ENCODE results near the gene NTN1. TPM values are rescaled to one million over a fixed set of nuclear protein-coding genes. Genes with fewer than 3 reads are reported as not detected.

NTN1 gene
- total and polyA plus RNA-seq, 2 experiments from 2014 or later, result 0.11 to 0.21 TPM

DNA sequence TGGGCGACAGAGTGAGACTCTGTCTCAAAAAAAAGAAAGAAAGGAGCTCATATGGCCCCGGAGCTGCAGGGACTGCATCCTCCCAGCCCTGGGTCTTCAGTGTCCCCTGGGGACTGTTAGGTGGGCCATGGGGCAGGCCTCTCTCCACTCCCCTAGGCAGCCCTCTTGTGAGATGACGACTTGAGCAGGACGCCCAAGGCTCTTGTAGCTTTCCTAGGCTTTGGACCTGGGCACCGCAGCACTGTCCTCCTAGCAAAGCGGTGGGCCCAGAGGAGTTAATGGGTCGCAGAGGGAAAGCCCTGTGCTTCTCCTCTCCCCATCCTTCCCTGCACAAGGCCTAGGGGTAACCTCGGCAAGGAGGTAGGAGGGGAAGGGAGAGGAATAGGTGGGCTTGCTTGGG, 202.2 kb downstream of the NTN1 start:
- H3K4me2 ChIP-seq (ENCODE audit: unreplicated experiment), result no peak overlapping the region

DNA sequence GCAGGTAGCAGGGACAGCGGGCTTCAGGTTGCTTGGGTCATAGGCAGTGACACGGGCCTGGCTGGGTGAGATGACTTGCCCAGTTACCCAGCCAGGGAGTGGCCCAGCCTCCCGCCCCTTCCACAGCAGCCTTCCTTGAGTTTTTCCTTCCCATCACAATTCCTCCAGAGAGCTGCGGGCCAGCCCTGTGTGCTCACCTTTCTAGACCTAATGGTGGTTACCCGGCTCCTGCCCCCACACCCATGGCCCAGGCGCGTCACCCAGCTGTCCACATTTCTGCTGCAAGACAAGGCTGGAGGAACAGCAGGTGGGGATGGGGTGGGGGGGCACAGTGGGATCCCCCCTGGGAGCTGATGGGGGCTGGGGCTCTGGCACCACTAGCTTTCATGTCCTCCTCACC, 203.2 kb downstream of the NTN1 start:
- H2AFZ ChIP-seq, result no peak overlapping the region
- no peaks in the 10 kb centered on the region for H4K20me1 ChIP-seq (ENCODE audit: insufficient read depth)
- in situ Hi-C loops (cut with MboI), result no loop called here
- H3K4me1 ChIP-seq (ENCODE audit: insufficient read depth), result peaks cover 13% of the 10 kb centered on the region
- H3F3A ChIP-seq (ENCODE audit: insufficient read depth), result no peaks in the 10 kb centered on the region
- no peaks in the 10 kb centered on the region for H3K9me3 ChIP-seq (ENCODE audit: low read depth)
- no peak overlapping the region for H3K4me3 ChIP-seq
- H3K4me2 ChIP-seq (ENCODE audit: unreplicated experiment), result no peak overlapping the region
- no peak overlapping the region for H3K27ac ChIP-seq
- WGBS, 2 experiments (ENCODE audit: low coverage in 1 of 2, low lambda C conversion rate in 2 of 2, missing lambda C conversion rate in 2 of 2), result 84 to 96% methylated on average over 6 to 7 of the region's 7 CpGs
- H3K79me2 ChIP-seq (ENCODE audit: insufficient read depth), result no peaks in the 10 kb centered on the region
- DNase-seq, result no peak
- H3K27me3 ChIP-seq (replicated peaks; ENCODE audit: insufficient read depth), result no peaks in the 10 kb centered on the region
- H3K9me2 ChIP-seq (ENCODE audit: insufficient read depth), result no peaks in the 10 kb centered on the region
- H3K36me3 ChIP-seq (ENCODE audit: low read depth), result no peaks in the 10 kb centered on the region
- no peak for TF ChIP-seq EZH2 (IDR thresholded peaks at IDR 0.05; ENCODE audit: insufficient read depth, poor library complexity, severe bottlenecking)
- TF ChIP-seq EZH2phosphoT487 (IDR thresholded peaks at IDR 0.05; ENCODE audit: insufficient read depth, low read depth), result no peak
- H3K9ac ChIP-seq, result no peak overlapping the region

More for the DNA sequence above, 202.2 kb downstream of the NTN1 start:
- 77 to 81% methylated on average over 8 of the region's 8 CpGs for WGBS, 2 experiments (ENCODE audit: low coverage in 1 of 2, low lambda C conversion rate in 2 of 2, missing lambda C conversion rate in 2 of 2)
- Histone ChIP-seq H3K9me3 (ENCODE audit: low read depth) (no peaks in the 10 kb centered on the region), H3K4me1 (ENCODE audit: insufficient read depth) (peaks cover 9% of the 10 kb centered on the region; the same call in 1 of the 2 replicates), H2AFZ (no peak overlapping the region), H3K27me3 (replicated peaks; ENCODE audit: insufficient read depth) (no peaks in the 10 kb centered on the region), H3K36me3 (ENCODE audit: low read depth) (no peaks in the 10 kb centered on the region), H3K4me3 (no peak overlapping the region), H3K9me2 (ENCODE audit: insufficient read depth) (no peaks in the 10 kb centered on the region), H3K9ac (no peak overlapping the region), H3K27ac (no peak overlapping the region), H3K79me2 (ENCODE audit: insufficient read depth) (no peaks in the 10 kb centered on the region), H3F3A (ENCODE audit: insufficient read depth) (no peaks in the 10 kb centered on the region), H4K20me1 (ENCODE audit: insufficient read depth) (no peaks in the 10 kb centered on the region)
- TF ChIP-seq EZH2phosphoT487 (IDR thresholded peaks at IDR 0.05; ENCODE audit: insufficient read depth, low read depth) (no peak), EZH2 (IDR thresholded peaks at IDR 0.05; ENCODE audit: insufficient read depth, poor library complexity, severe bottlenecking) (no peak)
- DNase-seq, result no peak
- in situ Hi-C loops (cut with MboI), result no loop called here

DNA sequence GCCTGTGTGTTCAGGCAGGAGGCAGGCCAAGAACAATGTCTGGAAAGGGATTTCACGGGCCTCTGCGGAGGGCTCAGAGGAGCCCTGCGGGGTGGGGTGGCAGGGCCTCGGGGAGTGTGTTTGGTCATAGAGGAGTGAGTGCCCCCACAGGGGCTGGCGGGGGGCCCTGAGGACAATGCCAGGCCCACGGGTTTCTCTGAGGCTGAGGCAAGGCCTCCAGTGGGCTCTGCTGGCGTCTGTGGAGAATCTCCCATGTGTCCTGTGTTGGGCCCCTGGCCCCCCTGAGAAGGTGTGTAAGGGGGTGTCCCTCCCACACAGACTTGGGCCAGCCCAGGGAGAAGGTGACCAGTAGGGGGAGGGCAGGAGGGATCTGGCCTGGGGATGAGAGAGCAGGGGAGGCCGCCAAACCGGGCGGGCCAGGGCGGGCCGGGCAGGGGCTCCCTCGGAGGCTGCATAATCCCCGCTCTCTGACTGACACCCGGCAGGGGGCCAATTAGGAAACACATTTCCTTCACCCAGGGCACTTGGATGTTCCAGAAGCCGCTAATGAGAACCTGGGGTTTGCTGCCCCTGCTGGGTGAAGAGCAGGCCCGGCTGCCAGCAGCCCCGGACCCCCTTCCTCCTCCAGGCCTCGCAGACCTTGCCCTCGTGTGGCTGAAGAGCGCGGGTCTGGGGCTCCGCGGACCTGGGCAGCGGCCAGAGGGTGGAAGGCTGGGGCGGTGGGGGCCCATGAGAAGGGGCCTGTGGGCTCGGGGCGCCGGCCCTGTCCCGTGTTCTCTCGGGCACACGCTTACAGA, 204.2 kb downstream of the NTN1 start:
- Histone ChIP-seq H3K27ac (no peak overlapping the region), H3K4me2 (ENCODE audit: unreplicated experiment) (no peak overlapping the region), H3K27me3 (replicated peaks; ENCODE audit: insufficient read depth) (no peaks in the 10 kb centered on the region), H3K9me2 (ENCODE audit: insufficient read depth) (no peaks in the 10 kb centered on the region), H3K79me2 (ENCODE audit: insufficient read depth) (no peaks in the 10 kb centered on the region), H4K20me1 (ENCODE audit: insufficient read depth) (no peaks in the 10 kb centered on the region), H3K4me1 (ENCODE audit: insufficient read depth) (peaks cover 13% of the 10 kb centered on the region), H3K4me3 (no peak overlapping the region), H3K36me3 (ENCODE audit: low read depth) (no peaks in the 10 kb centered on the region), H3K9ac (no peak overlapping the region), H2AFZ (no peak overlapping the region), H3F3A (ENCODE audit: insufficient read depth) (no peaks in the 10 kb centered on the region), H3K9me3 (ENCODE audit: low read depth) (no peaks in the 10 kb centered on the region)
- in situ Hi-C loops (cut with MboI), result no loop called here
- TF ChIP-seq EZH2 (IDR thresholded peaks at IDR 0.05; ENCODE audit: insufficient read depth, poor library complexity, severe bottlenecking) (no peak), EZH2phosphoT487 (IDR thresholded peaks at IDR 0.05; ENCODE audit: insufficient read depth, low read depth) (no peak)
- whole genome bisulfite sequencing, 2 experiments (ENCODE audit: low coverage in 1 of 2, low lambda C conversion rate in 2 of 2, missing lambda C conversion rate in 2 of 2), result 73 to 78% methylated on average over 25 to 32 of the region's 32 CpGs
- no peak for DNase-seq

DNA sequence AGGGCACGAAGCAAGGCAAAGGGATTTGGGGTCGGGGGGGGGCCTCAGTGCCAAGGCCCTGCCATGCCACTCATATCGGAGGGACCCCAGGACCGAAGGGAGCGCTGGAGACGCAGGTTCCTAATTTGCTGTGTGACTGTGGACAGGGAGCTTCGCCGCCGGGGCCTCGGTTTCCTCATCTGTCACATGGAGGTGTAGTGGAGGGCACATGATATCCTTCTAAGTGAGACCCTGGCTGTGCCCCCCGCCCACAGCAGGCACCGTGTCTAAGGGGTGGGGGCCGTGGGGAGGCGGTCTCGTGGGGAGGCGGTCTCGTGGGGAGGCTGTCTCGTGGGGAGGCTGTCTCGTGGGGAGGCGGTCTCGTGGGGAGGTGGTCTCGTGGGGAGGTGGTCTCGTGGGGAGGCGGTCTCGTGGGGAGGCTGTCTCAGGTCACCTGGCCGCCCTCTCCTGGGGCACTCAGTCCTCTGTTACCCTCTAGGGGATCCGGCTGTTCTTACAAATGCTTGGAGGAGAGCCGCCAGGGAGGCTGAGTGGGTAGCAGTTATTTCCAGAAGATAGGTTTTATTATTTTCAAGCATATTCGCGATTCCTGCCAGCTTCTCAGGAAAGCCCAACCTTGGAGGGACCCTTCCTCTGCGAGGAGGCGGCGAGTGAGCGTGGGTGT, 205.0 kb downstream of the NTN1 start:
- H3K79me2 ChIP-seq (ENCODE audit: insufficient read depth), result no peaks in the 10 kb centered on the region

More for the DNA sequence above, 205.0 kb downstream of the NTN1 start:
- H3K9ac ChIP-seq, result no peak overlapping the region
- no peak overlapping the region for H3K27ac ChIP-seq
- H3K4me3 ChIP-seq, result no peak overlapping the region
- no peaks in the 10 kb centered on the region for H3K9me3 ChIP-seq (ENCODE audit: low read depth)
- DNase-seq, result no peak
- H3F3A ChIP-seq (ENCODE audit: insufficient read depth), result no peaks in the 10 kb centered on the region
- H3K27me3 ChIP-seq (replicated peaks; ENCODE audit: insufficient read depth), result no peaks in the 10 kb centered on the region
- H3K4me2 ChIP-seq (ENCODE audit: unreplicated experiment), result no peak overlapping the region
- H2AFZ ChIP-seq, result no peak overlapping the region
- no peaks in the 10 kb centered on the region for H4K20me1 ChIP-seq (ENCODE audit: insufficient read depth)
- no peaks in the 10 kb centered on the region for H3K36me3 ChIP-seq (ENCODE audit: low read depth)
- in situ Hi-C loops (cut with MboI), result no loop called here
- TF ChIP-seq EZH2 (IDR thresholded peaks at IDR 0.05; ENCODE audit: insufficient read depth, poor library complexity, severe bottlenecking) (no peak), EZH2phosphoT487 (IDR thresholded peaks at IDR 0.05; ENCODE audit: insufficient read depth, low read depth) (no peak)
- no peaks in the 10 kb centered on the region for H3K9me2 ChIP-seq (ENCODE audit: insufficient read depth)
- peaks cover 13% of the 10 kb centered on the region for H3K4me1 ChIP-seq (ENCODE audit: insufficient read depth)
- 88 to 96% methylated on average over 9 to 33 of the region's 34 CpGs for WGBS, 2 experiments (ENCODE audit: low coverage in 1 of 2, low lambda C conversion rate in 2 of 2, missing lambda C conversion rate in 2 of 2)
